ENCODE measurements around the gene SPEM1. TPM values are rescaled to one million over a fixed set of nuclear protein-coding genes. Genes with fewer than 3 reads are reported as not detected.

SPEM1 gene
- total and polyA plus RNA-seq, 2 donors (not counting 1 experiment from before 2014, with no cell fraction given) = not detected

DNA sequence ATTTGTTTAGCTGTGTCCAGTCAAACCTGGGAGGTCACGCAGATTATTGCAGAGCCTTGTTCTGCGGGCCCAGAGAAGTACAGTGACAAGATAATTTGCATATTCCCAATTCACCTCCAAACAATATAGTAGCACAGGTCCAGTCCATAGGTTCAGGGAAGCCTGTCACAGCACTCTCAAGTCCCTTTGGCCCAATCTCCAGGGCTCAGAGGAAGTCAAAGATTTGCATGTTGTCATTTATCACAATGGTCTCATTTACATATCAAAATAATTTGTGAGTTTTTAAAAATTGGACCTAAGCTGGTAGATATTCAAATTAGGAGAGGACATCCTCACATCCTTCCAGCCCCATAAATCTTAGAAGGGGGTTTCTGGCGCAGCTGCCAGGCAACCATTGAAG lies 47.4 kb downstream of the SPEM1 start:
- H3K27me3 Mint-ChIP-seq = no peaks in the 10 kb centered on the region
- ChIA-PET CTCF (interaction anchor here (0.7 kb wide), 1 partner anchor 19 kb away, joined by 3 read pairs; no protein-coding TSS in a partner anchor), POLR2A (no interaction called here)
- no peak overlapping the region for H3K27ac ChIP-seq (ENCODE audit: low read length in 2 of 2)
- WGBS (ENCODE audit: insufficient coverage) = 89% methylated on average over 3 of the region's 3 CpGs
- peaks cover 41% of the 10 kb centered on the region for H3K79me2 ChIP-seq (ENCODE audit: control insufficient read depth, insufficient read depth, low read length)
- H3K4me1 Mint-ChIP-seq = peaks cover 26% of the 10 kb centered on the region
- no peak overlapping the region for H3K9ac ChIP-seq (ENCODE audit: low read length)
- peak overlapping the region; percentile 11 for H3K4me2 ChIP-seq (replicated peaks; ENCODE audit: low read depth, low read length, poor library complexity, severe bottlenecking)
- peaks cover 0 to 28% of the 10 kb centered on the region in 2 experiments for H3K36me3 ChIP-seq (replicated peaks in 1 of 2; ENCODE audit: control extremely low read depth in 1 of 2, control insufficient read depth in 1 of 2, extremely low read depth in 1 of 2, insufficient read depth in 2 of 2, low read length in 1 of 2)
- H4K20me1 ChIP-seq (ENCODE audit: control insufficient read depth, insufficient read depth, low read length, poor library complexity, severe bottlenecking) = peaks cover 46% of the 10 kb centered on the region
- no peaks in the 10 kb centered on the region for H3K9me3 ChIP-seq (ENCODE audit: control extremely low read depth in 1 of 3, control insufficient read depth in 2 of 3, insufficient read depth in 1 of 3, low read length in 2 of 3)
- H3K27me3 ChIP-seq (replicated peaks in 1 of 4; ENCODE audit: control extremely low read depth in 1 of 4, control insufficient read depth in 3 of 4, insufficient read depth in 4 of 4, low read length in 3 of 4) = no peaks in the 10 kb centered on the region
- H3K4me1 ChIP-seq (ENCODE audit: control insufficient read depth in 2 of 2, insufficient read depth in 2 of 2, low read length in 2 of 2) = peaks cover 8 to 21% of the 10 kb centered on the region in 2 donors
- ATAC-seq (ENCODE audit: low read depth) (no peak), DNase-seq (no peak)
- peak overlapping the region; percentile 61 for H3K27ac Mint-ChIP-seq
- H3K9me3 Mint-ChIP-seq (ENCODE audit: insufficient read depth) = no peaks in the 10 kb centered on the region
- H3K4me3 ChIP-seq (ENCODE audit: control extremely low read depth in 1 of 5, extremely low read depth in 1 of 5, insufficient read depth in 1 of 5, low read depth in 2 of 5, low read length in 4 of 5) = no peak overlapping the region
- no peak for TF ChIP-seq CTCF (IDR thresholded peaks at IDR 0.05)
- no peak for TF ChIP-seq EZH2 (IDR thresholded peaks at IDR 0.05; ENCODE audit: borderline replicate concordance, insufficient read depth, low read depth, low read length, poor library complexity, severe bottlenecking)
- no peak overlapping the region for H3K4me3 Mint-ChIP-seq
- intact Hi-C loops (cut with micrococcal nuclease) = no loop called here
- no peak overlapping the region for H2AFZ ChIP-seq (ENCODE audit: insufficient read depth, low read depth, low read length, poor library complexity, severe bottlenecking)

GRCh38 chr17:7468290-7468689 lies 48.2 kb downstream of the SPEM1 start:
- peaks cover 0 to 23% of the 10 kb centered on the region in 2 experiments for H3K36me3 ChIP-seq (replicated peaks in 1 of 2; ENCODE audit: control extremely low read depth in 1 of 2, control insufficient read depth in 1 of 2, extremely low read depth in 1 of 2, insufficient read depth in 2 of 2, low read length in 1 of 2)
- ChIA-PET CTCF (interaction anchor here (0.7 kb wide), 1 partner anchor 18 kb away, joined by 3 read pairs; no protein-coding TSS in a partner anchor), POLR2A (no interaction called here)
- DNase-seq (no peak), ATAC-seq (ENCODE audit: low read depth) (no peak)
- no peaks in the 10 kb centered on the region for H3K27me3 ChIP-seq (replicated peaks in 1 of 4; ENCODE audit: control extremely low read depth in 1 of 4, control insufficient read depth in 3 of 4, insufficient read depth in 4 of 4, low read length in 3 of 4)
- H4K20me1 ChIP-seq (ENCODE audit: control insufficient read depth, insufficient read depth, low read length, poor library complexity, severe bottlenecking) = peaks cover 51% of the 10 kb centered on the region
- intact Hi-C loops (cut with micrococcal nuclease) = no loop called here
- peaks cover 45% of the 10 kb centered on the region for H3K79me2 ChIP-seq (ENCODE audit: control insufficient read depth, insufficient read depth, low read length)
- H2AFZ ChIP-seq (ENCODE audit: insufficient read depth, low read depth, low read length, poor library complexity, severe bottlenecking) = no peak overlapping the region
- TF ChIP-seq CTCF (IDR thresholded peaks at IDR 0.05) = no peak
- no peak for TF ChIP-seq EZH2 (IDR thresholded peaks at IDR 0.05; ENCODE audit: borderline replicate concordance, insufficient read depth, low read depth, low read length, poor library complexity, severe bottlenecking)
- H3K4me3 ChIP-seq (ENCODE audit: control extremely low read depth in 1 of 5, extremely low read depth in 1 of 5, insufficient read depth in 1 of 5, low read depth in 2 of 5, low read length in 4 of 5) = no peak overlapping the region
- Mint-ChIP-seq H3K4me1 (peaks cover 27% of the 10 kb centered on the region), H3K9me3 (ENCODE audit: insufficient read depth) (no peaks in the 10 kb centered on the region), H3K4me3 (no peak overlapping the region), H3K27ac (no peak overlapping the region), H3K27me3 (no peaks in the 10 kb centered on the region)
- no peak overlapping the region for H3K27ac ChIP-seq (ENCODE audit: low read length in 2 of 2)
- no peak overlapping the region for H3K4me2 ChIP-seq (replicated peaks; ENCODE audit: low read depth, low read length, poor library complexity, severe bottlenecking)
- H3K9ac ChIP-seq (ENCODE audit: low read length) = no peak overlapping the region
- H3K9me3 ChIP-seq (ENCODE audit: control extremely low read depth in 1 of 3, control insufficient read depth in 2 of 3, insufficient read depth in 1 of 3, low read length in 2 of 3) = no peaks in the 10 kb centered on the region
- 92% methylated on average over 9 of the region's 11 CpGs for WGBS (ENCODE audit: insufficient coverage)
- H3K4me1 ChIP-seq (ENCODE audit: control insufficient read depth in 2 of 2, insufficient read depth in 2 of 2, low read length in 2 of 2) = peaks cover 8 to 21% of the 10 kb centered on the region in 2 donors

Measured in B cell (primary cell).